ENCODE results near the gene USP13.
A peak's percentile ranks its signal among the peaks of the same experiment; 100 is the strongest.
"Not testable (repeated sequence)": the region's sequence is repeated elsewhere in the genome, so short reads cannot be mapped to it uniquely, and the experiment has no call there.

The USP13 gene

DNA sequence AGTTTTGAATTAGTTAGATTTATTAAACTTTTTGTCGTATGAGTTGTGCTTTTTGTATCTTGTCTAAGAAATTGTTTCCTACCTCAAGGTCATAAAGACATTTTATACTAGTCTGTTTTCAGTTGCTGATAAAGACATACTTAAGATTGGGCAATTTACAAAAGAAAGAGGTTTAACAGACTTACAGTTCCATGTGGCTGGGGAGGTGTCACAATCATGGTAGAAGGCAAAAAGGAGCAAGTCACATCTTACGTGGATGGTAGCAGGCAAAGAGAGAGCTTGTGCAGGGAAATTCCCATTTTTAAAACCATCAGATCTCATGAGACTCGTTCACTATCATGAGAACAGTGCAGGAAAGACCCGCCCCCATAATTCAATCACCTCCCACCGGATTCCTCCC is 30.4 kb downstream of the USP13 start:
- H3K4me3 ChIP-seq (ENCODE audit: insufficient read depth in 1 of 2, low read depth in 1 of 2, low read length in 2 of 2); H3K9ac ChIP-seq (ENCODE audit: low read length); H3K18ac ChIP-seq (ENCODE audit: low read depth in 1 of 2, low read length in 2 of 2); H3K27ac ChIP-seq (ENCODE audit: low read length, poor library complexity, severe bottlenecking); DNase-seq; H4K91ac ChIP-seq (ENCODE audit: low read length); H3K4me2 ChIP-seq (ENCODE audit: low read length, poor library complexity, severe bottlenecking); H2BK5ac ChIP-seq (ENCODE audit: low read depth, low read length, poor library complexity, severe bottlenecking); H3K4me1 ChIP-seq (ENCODE audit: control insufficient read depth, insufficient read depth, low read depth, low read length); H2BK12ac ChIP-seq (ENCODE audit: low read length in 2 of 2); H3K36me3 ChIP-seq (ENCODE audit: control insufficient read depth in 1 of 2, insufficient read depth in 2 of 2, low read depth in 1 of 2, low read length in 2 of 2); H2BK15ac ChIP-seq (ENCODE audit: low read depth, poor library complexity, severe bottlenecking); H3K27me3 ChIP-seq (ENCODE audit: control insufficient read depth in 1 of 2, insufficient read depth in 1 of 2, low read length in 2 of 2); H3K23ac ChIP-seq (ENCODE audit: low read length in 2 of 2); H3K9me3 ChIP-seq (ENCODE audit: control insufficient read depth, low read length); H2AFZ ChIP-seq (ENCODE audit: low read depth, low read length); H3K4ac ChIP-seq (ENCODE audit: low read depth in 1 of 2, low read length in 2 of 2); H2BK120ac ChIP-seq (ENCODE audit: low read depth, low read length); H2AK5ac ChIP-seq (ENCODE audit: low read length, severe bottlenecking); H3K14ac ChIP-seq (ENCODE audit: low read length in 2 of 2); H4K8ac ChIP-seq (ENCODE audit: low read length): not testable (repeated sequence)
- WGBS: 100% methylated on average over 2 of the region's 5 CpGs
- H3K79me1 ChIP-seq (replicated peaks; ENCODE audit: low read length, poor library complexity, severe bottlenecking): peaks cover 12% of the 10 kb centered on the region

DNA sequence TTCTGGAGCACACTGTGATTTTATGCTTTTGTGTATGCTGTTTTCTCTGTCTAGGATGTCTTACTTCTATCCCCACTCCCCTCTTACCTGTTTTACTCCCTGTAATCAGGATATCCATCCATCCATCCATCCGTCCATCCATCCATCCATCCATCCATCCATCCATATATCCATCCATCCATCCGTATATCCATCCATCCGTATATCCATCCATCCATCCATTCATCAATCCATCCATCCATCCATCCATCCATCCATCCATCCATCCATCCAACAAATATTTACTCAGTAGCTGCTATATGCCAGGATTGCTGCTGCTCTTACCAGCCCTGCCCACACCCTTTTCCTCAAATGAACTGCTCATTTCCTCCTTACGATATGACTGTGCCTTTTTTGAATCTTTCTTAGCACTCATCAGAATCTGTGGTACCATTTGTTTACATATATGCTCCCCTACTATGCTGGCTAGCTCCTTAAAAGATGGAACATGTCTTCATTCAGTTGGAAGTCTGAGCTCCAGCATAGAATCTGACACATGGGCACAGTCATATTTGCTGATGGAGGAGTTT is 35.2 kb downstream of the USP13 start:
- Histone ChIP-seq H3K4ac (ENCODE audit: low read depth in 1 of 2, low read length in 2 of 2) (no peak overlapping the region), H3K27me3 (ENCODE audit: control insufficient read depth in 1 of 2, insufficient read depth in 1 of 2, low read length in 2 of 2) (no peaks in the 10 kb centered on the region), H3K36me3 (ENCODE audit: control insufficient read depth in 1 of 2, insufficient read depth in 2 of 2, low read depth in 1 of 2, low read length in 2 of 2) (peaks cover 12 to 14% of the 10 kb centered on the region in 2 experiments), H3K18ac (ENCODE audit: low read depth in 1 of 2, low read length in 2 of 2) (no peak overlapping the region), H3K4me3 (ENCODE audit: insufficient read depth in 1 of 2, low read depth in 1 of 2, low read length in 2 of 2) (no peak overlapping the region), H3K23ac (ENCODE audit: low read length in 2 of 2) (no peak overlapping the region), H2AK5ac (ENCODE audit: low read length, severe bottlenecking) (no peak overlapping the region), H2BK12ac (ENCODE audit: low read length in 2 of 2) (no peak overlapping the region), H3K4me1 (ENCODE audit: control insufficient read depth, insufficient read depth, low read depth, low read length) (peaks cover 4% of the 10 kb centered on the region), H2BK5ac (ENCODE audit: low read depth, low read length, poor library complexity, severe bottlenecking) (no peak overlapping the region), H2AFZ (ENCODE audit: low read depth, low read length) (no peak overlapping the region), H3K14ac (ENCODE audit: low read length in 2 of 2) (no peak overlapping the region), H4K91ac (ENCODE audit: low read length) (no peak overlapping the region), H3K27ac (ENCODE audit: low read length, poor library complexity, severe bottlenecking) (no peak overlapping the region), H2BK120ac (ENCODE audit: low read depth, low read length) (no peak overlapping the region), H3K4me2 (ENCODE audit: low read length, poor library complexity, severe bottlenecking) (no peak overlapping the region), H2BK15ac (ENCODE audit: low read depth, poor library complexity, severe bottlenecking) (no peak overlapping the region), H4K8ac (ENCODE audit: low read length) (no peak overlapping the region), H3K9me3 (ENCODE audit: control insufficient read depth, low read length) (no peaks in the 10 kb centered on the region), H3K9ac (ENCODE audit: low read length) (no peak overlapping the region), H3K79me1 (replicated peaks; ENCODE audit: low read length, poor library complexity, severe bottlenecking) (peaks cover 17% of the 10 kb centered on the region)
- DNase-seq: no peak
- WGBS: 91% methylated on average over 4 of the region's 4 CpGs

DNA sequence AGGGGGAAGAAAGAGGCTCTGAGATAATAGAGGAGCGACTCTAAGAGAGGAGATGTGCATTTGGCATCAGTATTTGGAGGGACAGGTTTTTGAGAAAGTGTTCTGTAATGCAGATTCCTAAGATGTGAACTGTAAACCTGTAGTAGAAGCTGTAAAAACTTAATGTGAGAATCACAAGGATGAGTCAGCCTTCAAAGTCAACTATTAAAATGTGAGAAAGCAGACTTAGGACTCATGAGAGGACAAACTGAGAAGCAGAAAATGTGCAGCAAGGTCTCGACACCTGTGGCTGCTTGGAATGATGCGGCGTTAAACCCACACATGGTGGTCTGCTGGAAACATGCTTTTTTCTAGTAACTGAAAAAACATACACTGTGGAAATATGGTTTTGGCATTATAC is 36.0 kb downstream of the USP13 start:
- Histone ChIP-seq H2BK15ac (ENCODE audit: low read depth, poor library complexity, severe bottlenecking) (no peak overlapping the region), H2AK5ac (ENCODE audit: low read length, severe bottlenecking) (no peak overlapping the region), H2BK12ac (ENCODE audit: low read length in 2 of 2) (no peak overlapping the region), H3K14ac (ENCODE audit: low read length in 2 of 2) (no peak overlapping the region), H3K9me3 (ENCODE audit: control insufficient read depth, low read length) (no peaks in the 10 kb centered on the region), H3K4me3 (ENCODE audit: insufficient read depth in 1 of 2, low read depth in 1 of 2, low read length in 2 of 2) (no peak overlapping the region), H3K27me3 (ENCODE audit: control insufficient read depth in 1 of 2, insufficient read depth in 1 of 2, low read length in 2 of 2) (no peaks in the 10 kb centered on the region), H3K23ac (ENCODE audit: low read length in 2 of 2) (no peak overlapping the region), H3K18ac (ENCODE audit: low read depth in 1 of 2, low read length in 2 of 2) (no peak overlapping the region), H3K4ac (ENCODE audit: low read depth in 1 of 2, low read length in 2 of 2) (no peak overlapping the region), H2BK120ac (ENCODE audit: low read depth, low read length) (no peak overlapping the region), H4K8ac (ENCODE audit: low read length) (no peak overlapping the region), H3K27ac (ENCODE audit: low read length, poor library complexity, severe bottlenecking) (peak overlapping the region; percentile 19), H3K4me1 (ENCODE audit: control insufficient read depth, insufficient read depth, low read depth, low read length) (peaks cover 4% of the 10 kb centered on the region), H3K36me3 (ENCODE audit: control insufficient read depth in 1 of 2, insufficient read depth in 2 of 2, low read depth in 1 of 2, low read length in 2 of 2) (peaks cover 14 to 18% of the 10 kb centered on the region in 2 experiments), H3K9ac (ENCODE audit: low read length) (no peak overlapping the region), H2AFZ (ENCODE audit: low read depth, low read length) (no peak overlapping the region), H4K91ac (ENCODE audit: low read length) (no peak overlapping the region), H3K4me2 (ENCODE audit: low read length, poor library complexity, severe bottlenecking) (no peak overlapping the region), H3K79me1 (replicated peaks; ENCODE audit: low read length, poor library complexity, severe bottlenecking) (peaks cover 21% of the 10 kb centered on the region), H2BK5ac (ENCODE audit: low read depth, low read length, poor library complexity, severe bottlenecking) (no peak overlapping the region)
- WGBS: 95% methylated on average over 4 of the region's 4 CpGs
- no peak for DNase-seq

DNA sequence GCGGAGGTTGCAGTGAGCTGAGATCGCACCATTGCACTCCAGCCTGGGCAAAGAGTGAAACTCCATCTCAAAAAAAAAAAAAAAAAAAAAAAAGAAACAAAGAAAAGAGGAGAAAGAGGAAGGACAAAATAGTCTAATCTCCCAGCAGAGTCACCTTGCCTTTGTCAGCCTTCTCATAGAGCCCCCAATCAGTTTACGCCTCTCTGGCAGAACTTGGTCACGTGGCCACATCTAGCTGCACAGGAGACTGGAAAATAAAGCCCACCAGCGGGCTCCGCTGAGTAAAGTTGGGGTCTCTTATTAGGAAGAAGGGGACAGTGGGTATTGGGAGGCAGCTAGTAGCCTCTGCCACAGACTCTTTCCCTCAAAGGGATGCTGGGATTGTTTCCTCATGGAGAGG is 41.9 kb downstream of the USP13 start:
- Histone ChIP-seq H3K14ac (ENCODE audit: low read length in 2 of 2) (no peak overlapping the region), H3K18ac (ENCODE audit: low read depth in 1 of 2, low read length in 2 of 2) (no peak overlapping the region), H2BK12ac (ENCODE audit: low read length in 2 of 2) (no peak overlapping the region), H3K4ac (ENCODE audit: low read depth in 1 of 2, low read length in 2 of 2) (no peak overlapping the region), H2BK5ac (ENCODE audit: low read depth, low read length, poor library complexity, severe bottlenecking) (no peak overlapping the region), H4K91ac (ENCODE audit: low read length) (no peak overlapping the region), H2AFZ (ENCODE audit: low read depth, low read length) (no peak overlapping the region), H2AK5ac (ENCODE audit: low read length, severe bottlenecking) (no peak overlapping the region), H3K4me2 (ENCODE audit: low read length, poor library complexity, severe bottlenecking) (no peak overlapping the region), H3K27ac (ENCODE audit: low read length, poor library complexity, severe bottlenecking) (no peak overlapping the region), H4K8ac (ENCODE audit: low read length) (no peak overlapping the region), H3K23ac (ENCODE audit: low read length in 2 of 2) (no peak overlapping the region), H3K4me1 (ENCODE audit: control insufficient read depth, insufficient read depth, low read depth, low read length) (no peaks in the 10 kb centered on the region), H3K9me3 (ENCODE audit: control insufficient read depth, low read length) (no peaks in the 10 kb centered on the region), H3K9ac (ENCODE audit: low read length) (no peak overlapping the region), H3K27me3 (ENCODE audit: control insufficient read depth in 1 of 2, insufficient read depth in 1 of 2, low read length in 2 of 2) (no peaks in the 10 kb centered on the region), H2BK120ac (ENCODE audit: low read depth, low read length) (no peak overlapping the region), H3K4me3 (ENCODE audit: insufficient read depth in 1 of 2, low read depth in 1 of 2, low read length in 2 of 2) (no peak overlapping the region), H3K79me1 (replicated peaks; ENCODE audit: low read length, poor library complexity, severe bottlenecking) (peaks cover 30% of the 10 kb centered on the region), H2BK15ac (ENCODE audit: low read depth, poor library complexity, severe bottlenecking) (no peak overlapping the region), H3K36me3 (ENCODE audit: control insufficient read depth in 1 of 2, insufficient read depth in 2 of 2, low read depth in 1 of 2, low read length in 2 of 2) (peaks cover 6 to 18% of the 10 kb centered on the region in 2 experiments)
- no peak for DNase-seq
- 87% methylated on average over 5 of the region's 6 CpGs for WGBS

All from mesenchymal stem cell (in vitro differentiated cells and primary cell).